ENCODE measurements around the gene EIF4G3. TPM values are rescaled to one million over a fixed set of nuclear protein-coding genes. Genes with fewer than 3 reads are reported as not detected.
"Not testable (repeated sequence)": the region's sequence is repeated elsewhere in the genome, so short reads cannot be mapped to it uniquely, and the experiment has no call there.

The EIF4G3 gene
- total RNA-seq, 2 experiments from 2014 or later, result 37.9 to 41.2 TPM

DNA sequence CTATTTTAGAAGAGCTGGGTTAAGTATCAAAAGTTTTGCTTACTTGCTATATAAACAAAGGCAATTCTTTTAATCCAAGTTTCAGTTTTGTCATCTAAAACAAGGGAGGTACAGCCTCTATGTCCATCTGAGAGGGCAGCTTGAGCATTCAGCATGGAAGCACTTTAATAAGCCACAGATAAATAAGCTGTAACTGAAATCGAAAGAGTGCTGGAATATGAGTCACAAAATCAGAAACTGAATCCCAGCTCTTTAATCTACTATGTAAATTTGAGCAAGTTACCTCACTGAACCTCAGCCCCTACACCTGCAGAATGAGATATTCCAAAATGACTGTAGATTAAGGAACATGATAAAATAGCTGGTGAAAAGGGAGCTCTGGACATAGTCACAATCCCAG lies 309.6 kb downstream of the EIF4G3 start:
- Mint-ChIP-seq H3K4me3 (no peak overlapping the region), H3K9me3 (ENCODE audit: insufficient read depth) (no peaks in the 10 kb centered on the region), H3K36me3 (ENCODE audit: low read depth) (peaks cover 11% of the 10 kb centered on the region), H3K4me1 (ENCODE audit: low read depth) (no peaks in the 10 kb centered on the region), H3K27ac (no peak overlapping the region), H3K27me3 (ENCODE audit: low read depth) (no peaks in the 10 kb centered on the region)
- CTCF ChIA-PET, result interaction anchor here (1.6 kb wide), 1 partner anchor 328 kb away, joined by 7 read pairs; no protein-coding TSS in a partner anchor
- ATAC-seq (no peak), DNase-seq (no peak)
- POLR2A ChIA-PET, result no interaction called here

DNA sequence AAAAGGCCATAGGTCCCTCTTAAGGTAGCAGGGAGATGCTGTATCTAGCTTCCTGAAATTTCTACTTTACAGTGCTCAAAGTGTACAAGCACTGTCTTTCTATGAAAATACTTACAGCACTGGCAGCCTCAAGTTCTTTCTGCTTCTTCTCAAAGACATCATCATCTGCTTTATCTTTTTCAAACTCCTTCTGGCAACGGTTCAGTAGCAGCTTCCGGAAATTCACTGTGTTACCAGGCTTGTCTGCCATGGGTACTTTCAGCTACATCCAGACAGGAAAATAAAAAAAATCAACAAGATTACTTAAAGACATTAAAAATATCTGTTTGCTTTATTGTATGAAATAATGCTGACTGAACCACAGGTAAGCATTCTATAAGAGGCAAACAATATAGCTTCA lies 311.7 kb downstream of the EIF4G3 start:
- DNase-seq (no peak), ATAC-seq (no peak)
- Mint-ChIP-seq H3K9me3 (ENCODE audit: insufficient read depth) (no peaks in the 10 kb centered on the region), H3K4me3 (no peak overlapping the region), H3K36me3 (ENCODE audit: low read depth) (peaks cover 20% of the 10 kb centered on the region), H3K4me1 (ENCODE audit: low read depth) (no peaks in the 10 kb centered on the region), H3K27me3 (ENCODE audit: low read depth) (no peaks in the 10 kb centered on the region), H3K27ac (no peak overlapping the region)
- ChIA-PET CTCF (no interaction called here), POLR2A (no interaction called here)

- CTCF ChIA-PET, result interaction anchor here (1.4 to 1.6 kb wide), 2 partner anchors 158 to 341 kb away, joined by 4 to 6 read pairs; no protein-coding TSS in a partner anchor
- POLR2A ChIA-PET, result no interaction called here
Measured at GRCh38 chr1:20854529-20854928, 322.2 kb downstream of the EIF4G3 start.

DNA sequence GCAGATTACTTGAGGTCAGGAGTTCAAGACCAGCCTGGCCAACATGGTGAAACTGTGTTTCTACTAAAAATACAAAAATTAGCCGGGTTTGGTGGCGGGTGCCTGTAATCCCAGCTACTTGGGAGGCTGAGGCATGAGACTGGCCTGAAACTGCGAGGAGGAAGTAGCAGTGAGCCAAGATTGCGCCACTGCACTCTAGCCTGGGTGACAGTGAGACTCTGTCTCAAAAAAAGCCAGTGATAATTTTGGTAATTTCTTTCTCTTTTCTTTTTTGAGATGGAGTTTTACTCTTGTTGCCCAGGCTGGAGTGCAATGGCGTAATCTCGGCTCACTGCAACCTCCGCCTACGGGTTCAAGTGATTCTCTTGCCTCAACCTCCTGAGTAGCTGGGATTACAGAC lies 324.9 kb downstream of the EIF4G3 start:
- DNase-seq; POLR2A ChIA-PET; ATAC-seq; H3K4me1 Mint-ChIP-seq (ENCODE audit: low read depth); H3K27ac Mint-ChIP-seq; H3K9me3 Mint-ChIP-seq (ENCODE audit: insufficient read depth); H3K4me3 Mint-ChIP-seq; H3K27me3 Mint-ChIP-seq (ENCODE audit: low read depth): not testable (repeated sequence)
- CTCF ChIA-PET, result interaction anchor here (1.0 kb wide), 1 partner anchor 155 kb away, joined by 3 read pairs; no protein-coding TSS in a partner anchor
- peaks cover 22% of the 10 kb centered on the region for H3K36me3 Mint-ChIP-seq (ENCODE audit: low read depth)

More at GRCh38 chr1:20854529-20854928, 322.2 kb downstream of the EIF4G3 start:
- no peaks in the 10 kb centered on the region for H3K4me1 Mint-ChIP-seq (ENCODE audit: low read depth)
- H3K27ac Mint-ChIP-seq, result no peak overlapping the region
- no peak overlapping the region for H3K4me3 Mint-ChIP-seq
- H3K9me3 Mint-ChIP-seq (ENCODE audit: insufficient read depth), result no peaks in the 10 kb centered on the region
- H3K27me3 Mint-ChIP-seq (ENCODE audit: low read depth), result no peaks in the 10 kb centered on the region
- H3K36me3 Mint-ChIP-seq (ENCODE audit: low read depth), result peaks cover 29% of the 10 kb centered on the region
- DNase-seq (no peak), ATAC-seq (no peak)

- no peak for ATAC-seq
- Mint-ChIP-seq H3K27me3 (ENCODE audit: low read depth) (no peaks in the 10 kb centered on the region), H3K27ac (no peak overlapping the region), H3K4me1 (ENCODE audit: low read depth) (no peaks in the 10 kb centered on the region), H3K4me3 (no peak overlapping the region), H3K9me3 (ENCODE audit: insufficient read depth) (no peaks in the 10 kb centered on the region), H3K36me3 (ENCODE audit: low read depth) (peaks cover 18% of the 10 kb centered on the region)
- ChIA-PET CTCF (interaction anchor here (1.0 to 1.5 kb wide), 2 partner anchors 153 to 345 kb away, joined by 4 read pairs; no protein-coding TSS in a partner anchor), POLR2A (no interaction called here)
- DNase-seq, result no peak
Measured at GRCh38 chr1:20850021-20850420, 326.7 kb downstream of the EIF4G3 start.

GRCh38 chr1:20849100-20849499 lies 327.6 kb downstream of the EIF4G3 start:
- no peaks in the 10 kb centered on the region for H3K27me3 Mint-ChIP-seq (ENCODE audit: low read depth)
- ATAC-seq (no peak), DNase-seq (no peak)
- ChIA-PET CTCF (interaction anchor here (1.0 to 1.5 kb wide), 2 partner anchors 152 to 346 kb away, joined by 4 read pairs; no protein-coding TSS in a partner anchor), POLR2A (no interaction called here)
- peaks cover 24% of the 10 kb centered on the region for H3K36me3 Mint-ChIP-seq (ENCODE audit: low read depth)
- no peaks in the 10 kb centered on the region for H3K4me1 Mint-ChIP-seq (ENCODE audit: low read depth)
- H3K27ac Mint-ChIP-seq, result no peak overlapping the region
- no peaks in the 10 kb centered on the region for H3K9me3 Mint-ChIP-seq (ENCODE audit: insufficient read depth)
- no peak overlapping the region for H3K4me3 Mint-ChIP-seq

DNA sequence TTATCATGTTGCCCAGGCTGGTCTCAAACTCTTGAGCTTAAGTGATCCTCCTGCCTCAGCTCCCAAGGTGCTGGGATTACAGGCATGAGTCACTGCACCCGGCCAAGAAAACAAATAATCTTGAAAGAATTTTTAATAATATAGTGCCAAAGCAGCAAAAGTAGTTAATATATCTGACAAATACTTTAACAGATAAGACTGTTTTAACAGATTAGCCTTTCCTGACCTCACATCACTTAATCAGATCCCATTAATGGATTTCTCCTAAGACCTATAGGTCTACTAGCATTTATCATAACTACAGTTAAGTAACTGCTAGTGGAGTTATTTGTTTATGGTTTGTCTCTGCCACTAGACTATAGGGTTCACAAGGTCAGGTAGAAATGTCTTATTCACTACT lies 328.5 kb downstream of the EIF4G3 start:
- ChIA-PET CTCF (no interaction called here), POLR2A (no interaction called here)
- Mint-ChIP-seq H3K27ac (no peak overlapping the region), H3K9me3 (ENCODE audit: insufficient read depth) (no peaks in the 10 kb centered on the region), H3K36me3 (ENCODE audit: low read depth) (peaks cover 27% of the 10 kb centered on the region), H3K4me3 (no peak overlapping the region), H3K4me1 (ENCODE audit: low read depth) (no peaks in the 10 kb centered on the region), H3K27me3 (ENCODE audit: low read depth) (no peaks in the 10 kb centered on the region)
- DNase-seq (no peak), ATAC-seq (no peak)

- DNase-seq, result no peak
- POLR2A ChIA-PET, result no interaction called here
- no peaks in the 10 kb centered on the region for H3K4me1 Mint-ChIP-seq (ENCODE audit: low read depth)
Measured at GRCh38 chr1:20847611-20848080, 329.1 kb downstream of the EIF4G3 start.

GRCh38 chr1:20846461-20847374 lies 330.0 kb downstream of the EIF4G3 start:
- Mint-ChIP-seq H3K27ac (no peak overlapping the region), H3K4me1 (ENCODE audit: low read depth) (no peaks in the 10 kb centered on the region), H3K27me3 (ENCODE audit: low read depth) (no peaks in the 10 kb centered on the region), H3K4me3 (no peak overlapping the region), H3K9me3 (ENCODE audit: insufficient read depth) (no peaks in the 10 kb centered on the region), H3K36me3 (ENCODE audit: low read depth) (peaks cover 25% of the 10 kb centered on the region)
- DNase-seq (no peak), ATAC-seq (no peak)
- ChIA-PET POLR2A (no interaction called here), CTCF (interaction anchor here (0.7 to 1.4 kb wide), 3 partner anchors 150 to 1169 kb away, joined by 3 to 4 read pairs (median 3); no protein-coding TSS in a partner anchor)

More at GRCh38 chr1:20847611-20848080, 329.1 kb downstream of the EIF4G3 start:
- CTCF ChIA-PET, result no interaction called here
- no peak overlapping the region for H3K27ac Mint-ChIP-seq
- H3K27me3 Mint-ChIP-seq (ENCODE audit: low read depth), result no peaks in the 10 kb centered on the region
- no peak overlapping the region for H3K4me3 Mint-ChIP-seq
- H3K9me3 Mint-ChIP-seq (ENCODE audit: insufficient read depth), result no peaks in the 10 kb centered on the region
- no peak for ATAC-seq
- H3K36me3 Mint-ChIP-seq (ENCODE audit: low read depth), result peaks cover 25% of the 10 kb centered on the region

DNA sequence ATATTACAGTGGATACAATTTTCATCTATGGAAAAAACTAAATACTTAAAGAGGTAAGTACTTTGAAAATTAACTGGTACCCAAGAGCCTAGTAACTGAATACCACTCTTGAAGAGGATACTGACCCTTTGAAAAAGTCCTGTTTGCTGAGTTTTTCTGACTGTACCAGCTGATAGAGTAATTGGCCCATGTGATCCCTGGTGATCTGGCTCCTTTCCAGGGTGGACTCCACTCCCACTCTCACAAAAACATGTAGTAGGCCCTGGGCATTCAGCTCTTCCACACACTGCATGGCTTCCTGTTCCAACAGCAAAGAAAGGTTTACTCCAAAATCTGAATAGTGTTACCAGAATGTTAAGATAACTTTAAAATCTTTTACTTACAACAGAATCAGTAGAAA lies 336.0 kb downstream of the EIF4G3 start:
- Mint-ChIP-seq H3K4me3 (no peak overlapping the region), H3K9me3 (ENCODE audit: insufficient read depth) (no peaks in the 10 kb centered on the region), H3K27me3 (ENCODE audit: low read depth) (no peaks in the 10 kb centered on the region), H3K4me1 (ENCODE audit: low read depth) (no peaks in the 10 kb centered on the region), H3K36me3 (ENCODE audit: low read depth) (peaks cover 15% of the 10 kb centered on the region), H3K27ac (no peak overlapping the region)
- ChIA-PET POLR2A (no interaction called here), CTCF (no interaction called here)
- DNase-seq (no peak), ATAC-seq (no peak)

DNA sequence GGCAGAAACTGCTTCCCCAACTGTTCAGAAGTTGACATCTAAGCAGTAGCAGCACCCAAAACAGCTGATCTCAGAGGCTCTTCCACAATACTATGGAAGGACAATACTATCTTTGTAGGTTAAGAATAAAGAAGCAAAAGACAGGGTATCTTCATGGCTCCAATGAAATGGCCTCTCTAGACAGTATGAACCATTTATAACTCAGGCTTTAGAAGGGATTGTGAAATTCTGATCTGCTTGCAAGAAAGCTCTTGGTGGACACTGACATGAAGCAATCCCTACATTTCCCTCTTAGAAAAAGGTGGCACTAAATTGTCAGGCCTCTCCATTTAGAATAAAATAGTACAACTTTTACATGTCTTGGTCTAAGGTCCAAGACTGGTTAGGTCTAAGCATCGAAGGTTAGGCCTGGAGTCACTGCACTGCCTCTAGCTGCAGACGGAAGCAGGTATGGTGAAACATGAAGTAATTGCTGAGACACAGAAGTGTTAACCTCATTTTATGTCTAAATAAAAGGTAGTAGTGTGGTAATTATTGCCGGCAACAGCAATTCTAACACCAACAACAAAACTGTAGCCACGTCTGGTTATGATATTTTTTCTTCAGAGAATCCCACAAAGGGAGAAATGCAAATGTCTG lies 339.0 kb downstream of the EIF4G3 start:
- CTCF ChIA-PET, result interaction anchor here (1.4 kb wide), 1 partner anchor 380 kb away, joined by 3 read pairs; no protein-coding TSS in a partner anchor
- H3K4me3 Mint-ChIP-seq, result no peak overlapping the region
- no peaks in the 10 kb centered on the region for H3K27me3 Mint-ChIP-seq (ENCODE audit: low read depth)
- H3K9me3 Mint-ChIP-seq (ENCODE audit: insufficient read depth), result no peaks in the 10 kb centered on the region
- no peaks in the 10 kb centered on the region for H3K4me1 Mint-ChIP-seq (ENCODE audit: low read depth)
- peaks cover 11% of the 10 kb centered on the region for H3K36me3 Mint-ChIP-seq (ENCODE audit: low read depth)
- no peak overlapping the region for H3K27ac Mint-ChIP-seq
- no peak for DNase-seq
- ATAC-seq, result no peak
- POLR2A ChIA-PET, result no interaction called here

DNA sequence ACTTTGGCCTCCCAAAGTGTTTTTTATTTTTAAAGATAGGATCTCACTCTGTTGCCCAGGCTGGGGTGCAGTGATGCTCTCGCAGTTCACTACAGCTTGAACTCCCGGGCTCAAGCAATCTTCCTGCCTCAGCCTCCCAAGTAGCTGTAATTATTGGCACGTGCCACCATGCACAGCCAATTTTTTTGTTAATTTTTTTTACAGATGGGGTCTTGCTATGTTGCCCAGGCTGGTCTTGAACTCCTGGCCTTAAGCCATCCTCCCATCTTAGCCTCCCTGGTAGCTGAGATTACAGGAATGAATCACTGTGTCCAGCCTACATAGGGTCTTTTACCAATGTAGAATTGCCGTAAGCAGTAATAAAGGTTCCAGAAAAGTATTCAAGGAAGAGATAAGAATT lies 340.5 kb downstream of the EIF4G3 start:
- Mint-ChIP-seq H3K27ac (no peak overlapping the region), H3K4me3 (no peak overlapping the region), H3K27me3 (ENCODE audit: low read depth) (no peaks in the 10 kb centered on the region), H3K9me3 (ENCODE audit: insufficient read depth) (no peaks in the 10 kb centered on the region), H3K4me1 (ENCODE audit: low read depth) (no peaks in the 10 kb centered on the region), H3K36me3 (ENCODE audit: low read depth) (peaks cover 11% of the 10 kb centered on the region)
- ChIA-PET POLR2A (interaction anchor here (0.6 kb wide), 1 partner anchor 943 kb away, joined by 4 read pairs; no protein-coding TSS in a partner anchor), CTCF (no interaction called here)
- ATAC-seq (no peak), DNase-seq (no peak)
